Brain pericyte (primary cell): ENCODE data around the gene EEIG1.

Experiments used
- DNase-seq: peaks from one replicate; pipeline ENCODE4 v3.0.0-alpha.2; 2012; ENCODE audit warnings: low read depth, low spot score

The EEIG1 gene

GRCh38 chr9:127974769-127975261 lies 6.0 kb downstream of the EEIG1 start:
- DNase-seq, result no peak

GRCh38 chr9:127974001-127974768 lies 6.6 kb downstream of the EEIG1 start:
- no peak for DNase-seq

- DNase-seq, result no peak
Observed at GRCh38 chr9:127973169-127974000, 7.4 kb downstream of the EEIG1 start.

- no peak for DNase-seq
Observed at GRCh38 chr9:127972236-127972871, 8.4 kb downstream of the EEIG1 start.

- no peak for DNase-seq
Observed at GRCh38 chr9:127971357-127972235, 9.2 kb downstream of the EEIG1 start.

GRCh38 chr9:127970401-127971313 lies 10.1 kb downstream of the EEIG1 start:
- no peak for DNase-seq

- DNase-seq, result no peak
Observed at GRCh38 chr9:127968700-127969383, 11.9 kb downstream of the EEIG1 start.

GRCh38 chr9:127968042-127968441 lies 12.7 kb downstream of the EEIG1 start:
- no peak for DNase-seq

GRCh38 chr9:127967151-127967809 lies 13.5 kb downstream of the EEIG1 start:
- no peak for DNase-seq

- no peak for DNase-seq
Observed at GRCh38 chr9:127966416-127967150, 14.2 kb downstream of the EEIG1 start.

GRCh38 chr9:127965953-127966352 lies 14.8 kb downstream of the EEIG1 start:
- DNase-seq, result no peak

- no peak for DNase-seq
Observed at GRCh38 chr9:127963359-127964064, 17.3 kb downstream of the EEIG1 start.

GRCh38 chr9:127963041-127963358 lies 17.8 kb downstream of the EEIG1 start:
- DNase-seq, result no peak

GRCh38 chr9:127962278-127962677 lies 18.5 kb downstream of the EEIG1 start:
- DNase-seq, result no peak

GRCh38 chr9:127961613-127962155 lies 19.1 kb downstream of the EEIG1 start:
- DNase-seq, result no peak

GRCh38 chr9:127961155-127961490 lies 19.7 kb downstream of the EEIG1 start:
- DNase-seq, result no peak

- DNase-seq, result no peak
Observed at GRCh38 chr9:127960410-127961154, 20.2 kb downstream of the EEIG1 start.
